ENCODE measurements around the gene MYOZ3. TPM values are rescaled to one million over a fixed set of nuclear protein-coding genes. Genes with fewer than 3 reads are reported as not detected.
A peak's percentile ranks its signal among the peaks of the same experiment; 100 is the strongest.

MYOZ3 gene
- total RNA-seq = 51.5 TPM

- DNase-seq = no peak
These were observed at the start of gene MYOZ3 for GRCh38 chr5:150661086-150661485. Gene MYOZ3 (plus strand): TSS chr5:150661251. CDS start chr5:150662942, 1,691 bp downstream.

DNA sequence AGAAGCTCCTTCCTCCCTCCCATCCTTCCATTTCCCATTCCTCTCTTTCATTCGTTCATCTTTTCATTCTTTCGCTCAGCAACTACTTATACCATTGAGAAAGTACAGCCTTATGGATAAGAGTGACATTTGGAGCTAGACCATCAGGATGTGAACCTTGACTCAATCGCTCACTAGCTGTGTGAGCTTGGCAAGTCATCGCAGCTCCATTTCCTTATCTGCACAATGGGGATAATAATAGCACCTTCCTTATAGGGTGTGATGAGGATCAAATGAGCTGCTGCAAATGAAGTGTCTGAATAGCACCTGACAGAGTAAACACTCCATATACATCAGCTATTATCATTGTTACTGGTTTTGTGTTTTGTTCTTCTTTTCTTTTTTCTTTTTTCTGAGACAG lies 48.6 kb upstream of the MYOZ3 start:
- DNase-seq = no peak

- no peak for DNase-seq
These were observed 48.0 kb upstream of the MYOZ3 start for GRCh38 chr5:150612905-150613670.

GRCh38 chr5:150613991-150614660 lies 46.9 kb upstream of the MYOZ3 start:
- no peak for DNase-seq

- DNase-seq = no peak
These were observed 46.4 kb upstream of the MYOZ3 start for GRCh38 chr5:150614661-150615060.

- DNase-seq = peak; percentile 82
These were observed 45.8 kb upstream of the MYOZ3 start for GRCh38 chr5:150615141-150615699.

DNA sequence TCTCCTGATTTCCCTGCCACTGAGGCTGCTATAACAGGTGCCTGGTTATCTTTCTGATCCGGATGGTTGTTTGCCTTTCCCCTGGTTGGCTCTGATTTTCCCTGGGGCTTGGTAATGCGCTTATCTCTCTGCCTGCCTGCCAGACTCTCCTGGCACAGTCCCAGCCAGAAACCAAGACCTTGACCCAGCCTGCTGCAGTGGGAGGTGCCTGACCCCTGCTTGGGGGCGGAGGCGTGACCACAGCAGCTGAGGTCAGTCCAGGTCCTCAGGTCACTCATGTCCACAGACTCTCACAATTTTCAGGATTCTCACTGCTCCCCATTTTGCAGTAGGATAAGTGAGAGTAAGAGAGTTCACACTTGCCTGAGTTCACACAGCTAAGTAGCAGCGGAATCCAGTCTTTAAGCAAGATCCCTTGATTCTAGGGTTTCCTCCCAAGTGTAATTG lies 45.0 kb upstream of the MYOZ3 start:
- no peak for DNase-seq

- DNase-seq = no peak
These were observed 44.5 kb upstream of the MYOZ3 start for GRCh38 chr5:150616506-150616905.

DNA sequence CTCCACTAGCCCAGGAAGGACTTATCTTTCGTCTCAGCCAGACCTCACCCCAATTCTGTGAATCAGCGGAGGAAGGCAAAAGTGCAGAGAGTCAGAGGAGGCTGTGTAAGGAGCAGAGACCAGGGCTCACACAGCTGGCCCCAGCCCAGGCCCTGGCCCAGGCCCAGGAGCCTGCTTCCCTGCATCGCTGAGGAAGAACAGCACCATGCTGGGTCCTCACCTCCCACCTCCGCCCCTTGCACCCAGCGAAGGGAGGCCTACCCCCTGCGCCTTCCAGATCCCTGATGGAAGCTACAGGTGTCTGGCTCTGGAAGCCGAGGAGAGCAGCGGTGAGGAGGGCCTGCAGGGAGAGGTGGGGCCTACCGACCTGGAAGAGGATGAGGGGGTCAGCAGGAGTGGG lies 42.9 kb upstream of the MYOZ3 start:
- DNase-seq = no peak

- peak; percentile 93 for DNase-seq
These were observed 42.3 kb upstream of the MYOZ3 start for GRCh38 chr5:150618588-150619281.

GRCh38 chr5:150619359-150620230 lies 41.5 kb upstream of the MYOZ3 start:
- no peak for DNase-seq

DNA sequence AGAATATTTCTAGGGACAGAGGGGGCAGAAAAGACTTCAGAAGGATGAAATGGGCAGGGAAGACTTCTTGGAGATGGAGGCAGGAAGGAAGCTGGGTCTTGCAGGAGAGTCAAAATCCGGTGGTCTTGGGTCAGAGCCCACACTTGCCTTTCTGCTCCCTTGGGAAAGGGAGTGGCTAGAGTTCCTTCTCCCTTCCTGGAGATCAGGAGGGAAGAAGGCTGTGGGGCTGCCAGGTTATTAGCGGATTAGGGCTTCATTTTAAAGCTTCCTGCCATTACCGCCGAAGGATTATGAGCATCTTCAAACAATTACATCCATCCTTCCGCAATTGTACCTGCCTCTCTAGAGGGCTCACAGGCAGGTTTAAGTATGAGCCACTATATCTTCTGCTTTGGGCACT lies 39.8 kb upstream of the MYOZ3 start:
- no peak for DNase-seq

DNA sequence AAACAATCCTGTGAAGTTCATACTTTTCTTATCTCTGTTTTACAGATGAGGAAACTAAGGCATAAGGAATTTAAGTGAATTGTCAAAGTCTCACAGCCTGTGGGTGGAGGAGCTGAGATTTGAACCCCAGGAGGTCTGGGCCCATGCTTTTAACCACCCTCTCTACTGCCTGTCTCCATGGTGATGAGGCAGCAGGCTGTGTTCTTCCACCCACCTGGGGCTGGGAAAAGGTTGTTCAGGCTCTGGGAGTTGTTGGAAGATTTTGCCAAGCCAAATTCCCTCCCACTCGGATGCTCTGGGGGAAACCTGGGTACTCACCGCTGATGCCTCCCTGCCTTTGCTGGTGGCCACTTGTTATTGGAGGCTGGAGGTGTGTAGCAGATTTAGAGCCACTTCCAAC lies 38.9 kb upstream of the MYOZ3 start:
- DNase-seq = no peak

GRCh38 chr5:150623152-150623877 lies 37.7 kb upstream of the MYOZ3 start:
- no peak for DNase-seq

DNA sequence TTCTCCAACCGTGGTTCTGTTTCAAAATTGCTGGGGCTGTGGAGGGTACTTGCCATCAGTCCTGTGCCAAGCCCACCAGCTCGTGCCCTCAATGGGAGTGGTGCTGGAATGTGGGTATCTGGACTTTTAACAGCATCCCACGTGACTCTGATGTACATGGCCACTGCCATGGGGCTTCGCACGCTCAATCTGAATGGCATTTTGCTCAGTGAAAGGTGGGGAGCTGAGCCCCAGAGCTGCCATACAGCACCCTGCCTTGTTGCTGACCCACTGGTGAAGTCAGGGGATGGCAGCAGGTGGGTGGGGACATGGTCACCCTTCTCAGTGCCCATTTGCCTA lies 37.2 kb upstream of the MYOZ3 start:
- no peak for DNase-seq

GRCh38 chr5:150624334-150625163 lies 36.5 kb upstream of the MYOZ3 start:
- DNase-seq = peak; percentile 76

GRCh38 chr5:150625164-150625535 lies 35.9 kb upstream of the MYOZ3 start:
- DNase-seq = no peak

DNA sequence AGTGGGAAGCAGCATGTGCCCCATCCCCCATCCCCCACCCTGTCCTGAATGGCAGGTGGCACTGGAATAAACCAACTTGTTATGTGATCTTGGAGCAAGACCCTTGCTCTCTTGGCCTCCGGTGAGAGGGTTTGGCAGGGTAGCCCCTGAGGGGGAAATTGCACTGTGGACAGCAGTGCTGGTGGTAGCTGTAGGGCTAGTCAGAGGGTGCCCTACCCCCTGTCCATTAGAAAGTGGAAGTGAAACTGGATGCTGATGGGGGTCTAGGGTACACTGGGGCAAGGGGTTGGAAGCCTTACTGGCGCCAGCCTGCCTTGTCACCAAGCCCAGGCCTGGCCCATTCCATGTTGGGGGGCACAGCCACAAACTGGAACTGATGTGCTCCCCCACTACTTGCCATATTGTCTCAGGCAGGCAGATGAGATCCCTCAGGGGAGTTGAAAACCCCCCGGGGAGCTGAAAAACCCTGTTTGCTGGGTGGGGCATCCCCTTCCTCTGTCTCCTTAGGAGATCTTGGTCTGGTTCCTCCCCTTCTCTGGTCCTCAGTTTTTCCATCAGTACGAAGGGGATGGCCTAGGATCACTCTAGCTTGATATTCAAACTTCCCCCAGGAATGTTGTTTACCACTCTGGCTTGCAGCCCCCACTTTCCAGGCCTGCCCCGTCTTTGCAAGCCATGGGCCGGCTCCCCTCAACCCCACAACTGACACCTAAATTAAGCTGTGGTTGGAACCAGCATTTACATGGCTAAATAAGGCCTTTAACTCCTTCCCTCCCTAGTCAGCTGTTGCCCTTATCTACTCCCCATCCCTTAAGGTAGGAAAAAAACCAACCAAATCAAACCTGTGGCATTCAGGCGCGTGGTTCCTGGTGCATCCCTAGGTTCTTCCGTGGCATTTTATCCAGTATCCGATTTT lies 35.0 kb upstream of the MYOZ3 start:
- DNase-seq = no peak

DNA sequence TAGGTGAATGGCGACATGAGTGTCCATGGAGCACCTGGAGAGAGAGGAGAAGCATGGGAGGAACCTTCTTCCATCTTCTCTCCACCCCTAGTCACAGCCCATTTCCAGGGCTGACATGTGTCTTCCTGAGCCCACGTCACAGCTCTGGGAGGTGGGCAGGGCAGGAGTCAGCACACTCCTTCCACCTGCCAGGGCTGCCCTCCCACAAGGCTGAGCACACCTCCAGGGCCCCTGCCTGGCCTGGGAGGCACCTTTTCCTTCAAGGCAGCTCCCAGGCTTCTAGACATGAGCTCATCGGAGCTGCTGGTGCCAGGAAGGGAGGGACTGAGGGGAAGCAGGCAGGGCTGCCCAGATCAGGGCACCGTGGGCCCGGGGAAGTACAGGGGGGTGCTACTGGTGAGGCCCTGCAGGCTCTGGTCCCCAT lies 34.2 kb upstream of the MYOZ3 start:
- DNase-seq = peak; percentile 58
